HepG2 (cell line): ENCODE results near the gene ONECUT1. TPM values are rescaled to one million over a fixed set of nuclear protein-coding genes. Genes with fewer than 3 reads are reported as not detected.
A peak's percentile ranks its signal among the peaks of the same experiment; 100 is the strongest.

Experiments
- ATAC-seq: fragments of 200-7000 bp; cut with Tn5 transposase; 3 replicates; pipeline ENCODE4 v1.9.1; 2020; ENCODE audit warnings: mild to moderate bottlenecking, moderate library complexity
- BruUV-seq: library from RNA; stranded (reverse); fragments of 400-500 nt; replicated peaks from 2 replicates; lab custom pipeline; 2021; lab: Mats Ljungman, UMichigan
- CTCF ChIA-PET: fragments of 300-600 bp; formaldehyde crosslinking; extraction: SDS; loops from one replicate; lab custom pipeline; 2021; ENCODE audit warnings: low total read pairs, inconsistent platforms, low intra/inter-chr PET ratio; lab: Yijun Ruan, JAX
- POLR2A ChIA-PET: fragments of 350-600 bp; sonication (Branson Sonifier 250); formaldehyde crosslinking; loops from one replicate; lab custom pipeline; 2020; ENCODE audit warnings: antibody characterized with exemption, inconsistent platforms; lab: Yijun Ruan, JAX
- DNase-seq: peaks from one replicate; pipeline ENCODE4 v3.0.0-alpha.2; 2015; ENCODE audit warnings: low spot score
- FAIRE-seq: peaks from 3 replicates; lab custom pipeline; 2011; peaks lifted over from hg19 to GRCh38; lab: Jason Lieb, UNC
- H2AFZ ChIP-seq: one replicate; pipeline ENCODE4 v1.6.1; 2011; ENCODE audit warnings: low read length, inconsistent platforms
- H3K27ac ChIP-seq: fragments of 300-600 bp; 3 replicates; pipeline ENCODE4 v1.8.0; 2011; ENCODE audit warnings: mixed run types, mild to moderate bottlenecking, mixed read lengths, low read length, inconsistent platforms; ENCODE audit not compliant: insufficient read depth; ENCODE audit errors: extremely low read length
- H3K27me3 ChIP-seq, 2 experiments: fragments of 200-600 bp in 1 of 2; 2 replicates in 1 of 2; 3 replicates in 1 of 2; pipeline versions ENCODE4 v1.6.0 to v1.8.0; 2011; ENCODE audit warnings: low read length in 2 of 2, mild to moderate bottlenecking in 2 of 2, moderate library complexity in 2 of 2, inconsistent platforms in 1 of 2; ENCODE audit not compliant: insufficient read depth in 2 of 2, control insufficient read depth in 1 of 2
- H3K36me3 ChIP-seq, 2 experiments: fragments of 200-600 bp in 1 of 2; replicated peaks in 1 of 2; 2 replicates in 1 of 2; 3 replicates in 1 of 2; pipeline versions ENCODE4 v1.5.1 to v1.8.0; 2011; ENCODE audit warnings: low read length in 2 of 2, inconsistent platforms in 1 of 2; ENCODE audit not compliant: insufficient read depth in 2 of 2, control insufficient read depth in 1 of 2
- H3K4me1 ChIP-seq: 2 replicates; pipeline ENCODE4 v1.5.1; 2012; ENCODE audit warnings: low read length, inconsistent platforms; ENCODE audit not compliant: insufficient read depth
- H3K4me2 ChIP-seq: 2 replicates; pipeline ENCODE4 v1.6.0; 2011; ENCODE audit warnings: low read depth, low read length, inconsistent platforms
- H3K4me3 ChIP-seq, 3 experiments: fragments of 200-600 bp in 1 of 3; sonication (generic), shearing (Covaris generic) in 1 of 3; replicated peaks in 1 of 3; 2 replicates each; pipeline ENCODE4 v1.5.1; 2011 to 2016; ENCODE audit warnings: low read length in 3 of 3, inconsistent platforms in 2 of 3, low read depth in 2 of 3, mild to moderate bottlenecking in 2 of 3, control low read depth in 1 of 3, mixed read lengths in 1 of 3; ENCODE audit not compliant: insufficient read depth in 1 of 3
- H3K79me2 ChIP-seq: one replicate; pipeline ENCODE4 v1.6.1; 2011; ENCODE audit warnings: low read length, inconsistent platforms; ENCODE audit not compliant: insufficient read depth
- H3K9ac ChIP-seq: 2 replicates; pipeline ENCODE4 v1.6.0; 2011; ENCODE audit warnings: mild to moderate bottlenecking, low read depth, low read length, inconsistent platforms; ENCODE audit not compliant: insufficient read depth
- H3K9me3 ChIP-seq: 2 replicates; pipeline ENCODE4 v1.5.1; 2012; ENCODE audit warnings: mild to moderate bottlenecking, low read length
- H4K20me1 ChIP-seq: 2 replicates; pipeline ENCODE4 v1.6.0; 2011; ENCODE audit warnings: inconsistent platforms, mild to moderate bottlenecking, low read length, moderate library complexity; ENCODE audit not compliant: insufficient read depth
- CBX2 ChIP-seq, 2 experiments: fragments of 200-600 bp in 1 of 2; sonication (generic); formaldehyde crosslinking in 1 of 2; IDR thresholded peaks; 2 replicates each; pipeline versions ENCODE4 v1.7.0 to v1.8.1; 2018 to 2022; ENCODE audit warnings: low read depth in 2 of 2, low read length in 1 of 2, mild to moderate bottlenecking in 1 of 2, missing genetic modification reagents in 1 of 2
- CCAR2 ChIP-seq: fragments of 200-400 bp; formaldehyde crosslinking; optimal IDR thresholded peaks from 2 replicates; pipeline ENCODE3; 2018; ENCODE audit warnings: low read depth, mild to moderate bottlenecking, low read length, moderate library complexity
- CEBPB ChIP-seq: IDR thresholded peaks from 2 replicates; pipeline ENCODE4 v1.6.1; 2011; ENCODE audit warnings: low read depth, low read length, improper control_type of control experiment, borderline replicate concordance
- KAT2B ChIP-seq: fragments of 150-350 bp; IDR thresholded peaks from 2 replicates; pipeline ENCODE4 v1.6.1; 2014; ENCODE audit warnings: low read depth, low read length, borderline replicate concordance
- WGBS: methylation state at CpG from one replicate; pipeline ENCODE4 v1.1.6; 2017; ENCODE audit warnings: low lambda C conversion rate; 5-methylcytosine and 5-hydroxymethylcytosine counted together
- in situ Hi-C: cut with HindIII; loops from 2 replicates; pipeline ENCODE4 v1.10.0; 2017; ENCODE audit warnings: low pct_unique_long_range_greater_than_20kb; ENCODE audit not compliant: extremely low pct_ligation_motif_present
- intact Hi-C: fragments of 100-400 bp; cut with micrococcal nuclease; formaldehyde crosslinking; loops from one replicate; pipeline ENCODE4 v1.10.0; 2022; ENCODE audit not compliant: unreplicated experiment
- polyA plus RNA-seq, 8 experiments: library from polyadenylated mRNA; depleted of rRNA in 3 of 8; stranded (reverse) in 7 of 8; unstranded in 1 of 8; fragments of >200 nt; fragmentation: Illumina TruSeq in 4 of 8; extraction: Trizol in 4 of 8; gene quantifications; 2 replicates each; pipeline versions ENCODE4 v1.2.1 to v1.2.3, GENCODE V29; 2011 to 2016; ENCODE audit warnings: low read depth in 4 of 8, missing spikeins in 1 of 8, mixed read lengths in 1 of 8; ENCODE audit not compliant: insufficient read depth in 1 of 8
- total RNA-seq, 5 experiments: library from RNA; depleted of rRNA; stranded (reverse); fragments of >200 nt; fragmentation: Illumina TruSeq; extraction: Trizol; gene quantifications; 2 replicates each; pipeline ENCODE4 v1.2.3, GENCODE V29; 2016; ENCODE audit warnings: low read depth in 1 of 5

The ONECUT1 gene
- total and polyA plus RNA-seq, 2 of the 13 experiments (the other 11 are each of a cell fraction or from before 2014, with no cell fraction given), result 3.5 to 9.1 TPM

DNA sequence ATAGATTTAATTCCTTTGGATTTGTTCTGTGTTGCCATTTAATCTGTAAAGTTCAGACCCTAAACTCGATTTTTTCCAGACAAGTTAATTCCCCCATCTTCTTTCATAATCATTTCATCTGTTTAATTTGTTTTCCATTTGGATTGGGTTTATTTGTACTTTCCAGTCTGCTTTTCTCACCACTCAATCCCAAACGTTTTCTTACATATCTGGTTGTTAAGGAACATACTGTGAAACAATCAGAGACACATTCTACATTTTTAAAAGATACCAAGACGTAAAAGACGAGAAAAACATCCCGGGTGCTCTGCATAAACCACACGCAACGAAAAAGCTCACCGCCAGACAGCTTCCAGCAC lies 13.0 kb upstream of the ONECUT1 start:
- 3% methylated on average over 8 of the region's 8 CpGs for WGBS
- Histone ChIP-seq H3K27ac (no peak overlapping the region), H3K9me3 (no peaks in the 10 kb centered on the region), H4K20me1 (no peaks in the 10 kb centered on the region), H3K4me3 (peak overlapping the region in 2 of 3 experiments; percentile 51 to 62; a peak in 4 of 6 replicates), H3K36me3 (no peaks in the 10 kb centered on the region), H3K79me2 (no peaks in the 10 kb centered on the region), H2AFZ (peak overlapping the region; percentile 65), H3K4me2 (peak overlapping the region; percentile 72), H3K4me1 (peaks cover 48% of the 10 kb centered on the region), H3K9ac (no peak overlapping the region; the same call in 1 of the 2 replicates), H3K27me3 (peaks cover 10 to 53% of the 10 kb centered on the region in 2 experiments; a peak in 4 of 5 replicates)
- in situ Hi-C loops (no loop called here), intact Hi-C loops (no loop called here)
- ATAC-seq (no peak), FAIRE-seq (no peak), DNase-seq (no peak)
- CTCF ChIA-PET, result no interaction called here
- no peak for TF ChIP-seq CCAR2
- TF ChIP-seq CBX2 (IDR thresholded peaks at IDR 0.05; ENCODE audit: low read depth, low read length), result 0 out of 2 replicates have a peak, but pooled peaks have one; percentile 21
- no peak for TF ChIP-seq CBX2 (CRISPR knock-in tag; IDR thresholded peaks at IDR 0.05; ENCODE audit: low read depth)
- POLR2A ChIA-PET, result interaction anchor here (1.2 kb wide), 1 partner anchor 12 kb away, joined by 4 read pairs; the partner anchor contains the start of gene ONECUT1
- no TSS peak for BruUV-seq

GRCh38 chr15:52802110-52802509 lies 12.0 kb upstream of the ONECUT1 start:
- TF ChIP-seq KAT2B (no peak), CEBPB (0 out of 2 replicates have a peak, but pooled peaks have one; percentile 3)
- no peak overlapping the region for H3K9ac ChIP-seq
- in situ Hi-C loops, result no loop called here
- WGBS, result 21% methylated on average over 2 of the region's 2 CpGs
- no peak overlapping the region for H3K4me3 ChIP-seq
- ChIA-PET CTCF (no interaction called here), POLR2A (no interaction called here)
- BruUV-seq, result no TSS peak
- no peak overlapping the region for H3K27ac ChIP-seq
- H3K9me3 ChIP-seq, result no peaks in the 10 kb centered on the region
- no peaks in the 10 kb centered on the region for H3K36me3 ChIP-seq
- H3K27me3 ChIP-seq, result peaks cover 10 to 57% of the 10 kb centered on the region in 2 experiments; a peak in 4 of 5 replicates
- no peaks in the 10 kb centered on the region for H3K79me2 ChIP-seq
- H3K4me1 ChIP-seq, result peaks cover 47% of the 10 kb centered on the region
- no peaks in the 10 kb centered on the region for H4K20me1 ChIP-seq
- no peak for ATAC-seq
- no peak overlapping the region for H3K4me2 ChIP-seq
- intact Hi-C loops, result no loop called here
- no peak for DNase-seq
- H2AFZ ChIP-seq, result no peak overlapping the region
- no peak for FAIRE-seq
